NCI-H1417 treated with DMSO at 0.1 percent for 48 hours (cell line): Measurements from ENCODE around the gene USP1.

ENCODE experiments used
- DNase-seq: peaks from one replicate; lab custom pipeline; 2025; lab: John Stamatoyannopoulos, UW

The USP1 gene

GRCh38 chr1:62493656-62494055 is 56.8 kb downstream of the USP1 start:
- DNase-seq: no peak

GRCh38 chr1:62494137-62494536 is 57.3 kb downstream of the USP1 start:
- no peak for DNase-seq

DNA sequence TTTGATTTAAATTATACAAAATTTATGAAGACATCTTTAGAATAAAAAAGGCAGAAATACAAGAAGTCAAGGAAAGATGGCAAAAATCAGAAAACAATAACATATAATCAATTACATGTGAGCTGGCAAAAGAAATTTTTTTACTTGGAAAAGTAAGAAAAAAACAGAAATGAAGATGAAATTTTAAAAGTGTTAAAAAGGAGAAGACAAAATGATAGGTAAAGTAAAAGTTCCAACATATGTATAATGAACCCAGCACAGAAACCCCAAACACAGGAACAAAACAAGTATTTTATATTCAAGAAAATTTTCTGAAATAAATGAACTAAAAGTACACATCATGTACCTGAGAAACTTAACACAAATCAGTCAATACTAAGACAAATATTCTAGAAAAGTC is 63.4 kb downstream of the USP1 start:
- no peak for DNase-seq
